Measurements from ENCODE around the gene ZNF385D. TPM values are rescaled to one million over a fixed set of nuclear protein-coding genes. Genes with fewer than 3 reads are reported as not detected.

ZNF385D gene
- total RNA-seq, 1 donor from 2014 or later = 32.0 TPM

- TF ChIP-seq, protein P1, sequence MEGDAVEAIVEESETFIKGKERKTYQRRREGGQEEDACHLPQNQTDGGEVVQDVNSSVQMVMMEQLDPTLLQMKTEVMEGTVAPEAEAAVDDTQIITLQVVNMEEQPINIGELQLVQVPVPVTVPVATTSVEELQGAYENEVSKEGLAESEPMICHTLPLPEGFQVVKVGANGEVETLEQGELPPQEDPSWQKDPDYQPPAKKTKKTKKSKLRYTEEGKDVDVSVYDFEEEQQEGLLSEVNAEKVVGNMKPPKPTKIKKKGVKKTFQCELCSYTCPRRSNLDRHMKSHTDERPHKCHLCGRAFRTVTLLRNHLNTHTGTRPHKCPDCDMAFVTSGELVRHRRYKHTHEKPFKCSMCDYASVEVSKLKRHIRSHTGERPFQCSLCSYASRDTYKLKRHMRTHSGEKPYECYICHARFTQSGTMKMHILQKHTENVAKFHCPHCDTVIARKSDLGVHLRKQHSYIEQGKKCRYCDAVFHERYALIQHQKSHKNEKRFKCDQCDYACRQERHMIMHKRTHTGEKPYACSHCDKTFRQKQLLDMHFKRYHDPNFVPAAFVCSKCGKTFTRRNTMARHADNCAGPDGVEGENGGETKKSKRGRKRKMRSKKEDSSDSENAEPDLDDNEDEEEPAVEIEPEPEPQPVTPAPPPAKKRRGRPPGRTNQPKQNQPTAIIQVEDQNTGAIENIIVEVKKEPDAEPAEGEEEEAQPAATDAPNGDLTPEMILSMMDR (IDR thresholded peaks at IDR 0.05) = no peak
- Histone ChIP-seq H3K4me3 (no peak overlapping the region), H3K36me3 (no peaks in the 10 kb centered on the region), H3K4me1 (peaks cover 0 to 2% of the 10 kb centered on the region in 2 donors), H3K27me3 (no peaks in the 10 kb centered on the region), H3K27ac (no peak overlapping the region), H3K9me3 (no peaks in the 10 kb centered on the region)
- DNase-seq (ENCODE audit: low spot score in 2 of 2) = no peak
- intact Hi-C loops (cut with DNase I) = no loop called here
These were observed 226.9 kb downstream of the ZNF385D start for GRCh38 chr3:21524133-21524532.

DNA sequence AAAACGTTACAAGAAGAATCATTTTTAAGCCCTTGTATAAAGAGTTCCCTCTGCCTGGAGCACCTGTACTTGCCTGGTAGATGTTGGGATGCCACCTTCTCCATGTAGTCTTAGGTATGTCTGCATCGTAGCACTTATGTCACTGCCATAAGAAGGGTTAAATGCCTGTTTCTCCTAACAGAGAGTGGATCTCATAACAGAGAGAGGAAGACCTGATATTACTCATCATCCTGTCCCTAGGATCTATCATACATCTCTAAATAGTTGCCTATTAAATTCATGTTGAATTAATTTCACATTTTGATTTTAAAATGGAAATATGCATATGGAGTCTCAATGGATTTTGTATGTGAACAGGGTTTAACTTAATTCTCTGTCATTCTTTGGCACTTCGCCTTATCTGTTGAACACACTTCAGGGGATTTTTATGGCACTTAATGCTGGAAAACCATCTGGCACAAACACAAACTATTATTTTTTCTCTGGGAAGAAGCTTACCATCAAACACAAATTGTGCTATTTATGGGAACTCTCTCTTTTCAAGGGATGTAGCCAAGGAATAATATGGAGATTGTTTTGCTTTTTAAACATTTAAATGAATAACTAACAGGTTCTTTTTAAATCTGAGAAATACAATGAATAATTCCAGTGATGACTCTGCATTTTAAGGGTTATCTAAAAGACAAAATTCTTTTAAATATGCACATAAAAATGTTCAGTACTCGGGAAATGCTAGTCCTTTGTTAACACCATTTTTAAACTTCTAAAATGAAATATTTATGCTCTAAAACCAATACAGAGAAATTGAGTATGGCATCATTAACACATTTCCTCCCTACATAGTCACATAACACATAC is 230.7 kb downstream of the ZNF385D start:
- intact Hi-C loops (cut with DNase I) = no loop called here
- no peak for DNase-seq (ENCODE audit: low spot score in 2 of 2)
- Histone ChIP-seq H3K4me1 (peaks cover 0 to 2% of the 10 kb centered on the region in 2 donors), H3K36me3 (no peaks in the 10 kb centered on the region), H3K4me3 (no peak overlapping the region), H3K27me3 (no peaks in the 10 kb centered on the region), H3K27ac (no peak overlapping the region), H3K9me3 (no peaks in the 10 kb centered on the region)
- TF ChIP-seq, protein P1 (IDR thresholded peaks at IDR 0.05) = no peak

DNA sequence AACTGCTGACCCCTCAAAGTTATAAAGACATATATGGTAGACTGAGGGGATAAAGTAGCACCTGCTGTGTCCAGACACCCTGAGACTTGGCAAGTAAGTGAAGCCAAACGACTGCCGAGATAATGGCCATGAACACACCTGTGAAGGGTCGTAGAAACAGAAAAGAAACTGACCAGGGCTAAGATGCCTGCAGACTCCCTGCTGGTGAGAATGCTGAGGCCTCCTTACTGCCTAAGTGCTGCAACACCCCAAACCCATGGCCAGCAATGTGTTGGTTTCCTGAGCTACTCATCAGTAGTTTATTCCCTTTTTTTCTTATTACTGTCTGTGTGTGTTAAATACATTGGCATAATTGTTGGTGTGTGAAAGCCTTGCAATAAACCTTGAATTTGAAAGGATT is 233.8 kb downstream of the ZNF385D start:
- no peaks in the 10 kb centered on the region for H3K9me3 ChIP-seq
- intact Hi-C loops (cut with DNase I) = no loop called here
- no peak for DNase-seq (ENCODE audit: low spot score in 2 of 2)
- TF ChIP-seq, protein P1 (IDR thresholded peaks at IDR 0.05) = no peak
- H3K4me3 ChIP-seq = no peak overlapping the region
- H3K4me1 ChIP-seq = peaks cover 0 to 2% of the 10 kb centered on the region in 2 donors
- H3K36me3 ChIP-seq = no peaks in the 10 kb centered on the region
- no peak overlapping the region for H3K27ac ChIP-seq
- no peaks in the 10 kb centered on the region for H3K27me3 ChIP-seq

- intact Hi-C loops (cut with DNase I) = no loop called here
- H3K9me3 ChIP-seq = no peaks in the 10 kb centered on the region
- TF ChIP-seq, protein P1 (IDR thresholded peaks at IDR 0.05) = no peak
- H3K36me3 ChIP-seq = no peaks in the 10 kb centered on the region
- H3K4me3 ChIP-seq = no peak overlapping the region
- DNase-seq (ENCODE audit: low spot score in 2 of 2) = no peak
- no peaks in the 10 kb centered on the region for H3K27me3 ChIP-seq
- H3K27ac ChIP-seq = no peak overlapping the region
- H3K4me1 ChIP-seq = no peaks in the 10 kb centered on the region
These were observed 235.6 kb downstream of the ZNF385D start for GRCh38 chr3:21515417-21515816.

GRCh38 chr3:21509731-21510470 is 241.1 kb downstream of the ZNF385D start:
- no peak for DNase-seq (ENCODE audit: low spot score in 2 of 2)
- H3K27me3 ChIP-seq = no peaks in the 10 kb centered on the region
- H3K9me3 ChIP-seq = no peaks in the 10 kb centered on the region
- H3K4me3 ChIP-seq = no peak overlapping the region
- TF ChIP-seq, protein P1 (IDR thresholded peaks at IDR 0.05) = no peak
- H3K4me1 ChIP-seq = no peaks in the 10 kb centered on the region
- H3K36me3 ChIP-seq = peaks cover 0 to 8% of the 10 kb centered on the region in 2 donors
- intact Hi-C loops (cut with DNase I) = no loop called here
- no peak overlapping the region for H3K27ac ChIP-seq
